Hepatic stellate cell (primary cell): ENCODE data around the gene NUDT4.

Source experiments
- DNase-seq: peaks from one replicate; pipeline ENCODE4 v3.0.0; 2011; ENCODE audit warnings: low spot score

NUDT4 gene

GRCh38 chr12:93377252-93378195 is at the start of gene NUDT4:
TSS of gene NUDT4 (plus strand) at chr12:93377925. CDS start at chr12:93378323, 398 bp downstream.
- DNase-seq = peak; percentile 98

DNA sequence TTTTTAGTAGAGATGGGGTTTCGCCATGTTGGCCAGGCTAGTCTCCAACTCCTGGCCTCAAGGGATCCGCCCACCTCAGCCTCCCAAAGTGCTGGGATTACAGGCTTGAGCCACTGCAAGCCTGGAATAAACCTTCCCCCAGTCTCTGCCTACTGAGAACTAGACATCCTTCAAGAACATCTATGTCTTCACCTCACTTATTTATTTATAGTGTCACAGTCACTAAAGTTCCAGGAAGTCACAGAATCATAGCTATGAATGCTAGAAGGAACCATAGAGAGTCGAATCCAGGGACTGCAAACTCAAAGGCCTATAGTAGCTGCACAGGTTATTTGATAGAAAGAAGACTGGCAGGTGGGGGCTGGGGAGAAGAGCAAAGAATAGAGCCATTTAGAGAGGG is 44.7 kb upstream of the NUDT4 start:
- no peak for DNase-seq

GRCh38 chr12:93333828-93334227 is 43.9 kb upstream of the NUDT4 start:
- no peak for DNase-seq

DNA sequence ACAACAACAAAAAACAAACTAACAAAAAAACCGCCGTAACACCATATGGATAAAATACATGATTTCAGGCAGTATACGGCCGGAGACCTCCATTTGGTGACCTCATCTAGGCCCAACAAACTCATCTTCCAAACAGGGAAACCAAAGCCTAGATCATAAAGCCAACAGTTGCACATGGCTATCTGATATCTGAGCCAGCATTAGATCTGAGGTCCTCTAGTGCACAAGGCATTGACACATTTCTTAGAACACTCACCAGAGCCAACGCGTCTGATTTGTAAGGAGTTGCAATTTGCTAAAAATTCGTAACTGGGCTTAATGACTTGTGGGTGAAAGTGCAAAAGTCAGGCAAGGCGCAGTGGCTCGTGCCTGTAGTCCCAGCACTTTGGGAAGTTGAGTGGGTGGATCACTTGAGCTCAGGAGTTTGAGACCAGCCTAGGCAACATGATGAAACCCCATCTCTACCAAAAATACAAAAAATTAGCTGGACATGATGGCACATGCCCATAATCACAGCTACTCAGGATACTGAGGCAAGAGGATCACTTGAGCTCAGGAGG is 42.0 kb upstream of the NUDT4 start:
- DNase-seq = no peak

- DNase-seq = peak; percentile 18
These were observed 41.4 kb upstream of the NUDT4 start for GRCh38 chr12:93336291-93336741.

DNA sequence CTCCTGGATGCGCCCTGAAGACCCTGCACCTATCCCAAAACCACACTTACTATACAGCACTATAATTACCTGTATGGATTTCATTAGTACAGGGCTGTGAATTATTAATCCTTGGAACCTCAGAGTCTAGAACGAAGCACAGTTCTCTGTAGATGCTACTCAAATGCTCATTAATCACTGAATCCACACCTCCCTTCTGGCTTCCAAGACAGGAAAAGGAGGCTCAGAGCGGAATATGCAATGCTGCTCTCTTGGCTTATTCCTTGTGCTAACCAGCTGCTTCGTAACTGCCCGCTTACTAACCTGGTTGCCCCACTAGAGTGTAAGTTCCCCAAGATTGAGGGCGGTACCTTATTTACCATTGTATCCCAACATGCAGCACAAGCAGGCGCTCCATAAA is 39.1 kb upstream of the NUDT4 start:
- no peak for DNase-seq

- no peak for DNase-seq
These were observed 38.0 kb upstream of the NUDT4 start for GRCh38 chr12:93339695-93340094.

DNA sequence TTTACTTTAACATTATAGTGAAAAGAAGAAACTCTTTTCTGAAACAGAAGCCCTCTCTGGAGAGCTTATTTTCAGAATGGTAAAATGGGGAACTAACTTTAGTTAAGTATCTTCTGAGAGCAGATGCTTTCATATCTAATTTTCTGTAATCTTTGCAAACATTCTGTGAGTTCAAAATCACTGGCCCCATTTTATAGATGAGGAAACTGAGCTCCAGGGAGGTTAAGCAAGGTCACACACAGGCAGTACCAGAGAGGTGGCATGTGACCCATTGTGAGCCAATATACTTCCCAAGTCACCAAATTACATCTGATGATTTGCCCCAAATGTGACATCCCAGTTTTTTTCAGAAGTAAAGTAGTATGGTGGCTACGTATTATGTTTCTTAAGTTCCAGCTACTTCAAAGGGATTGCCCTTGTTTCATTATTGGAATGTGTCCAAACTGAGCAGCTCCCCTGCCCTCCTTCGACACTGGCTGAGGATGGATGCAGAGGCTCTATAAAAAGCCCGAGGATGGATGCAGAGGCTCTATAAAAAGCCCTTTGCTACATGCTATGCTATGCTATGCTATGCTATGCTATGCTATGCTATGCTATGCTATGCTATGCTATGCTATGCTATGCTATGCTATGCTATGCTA is 36.2 kb upstream of the NUDT4 start:
- DNase-seq = no peak

DNA sequence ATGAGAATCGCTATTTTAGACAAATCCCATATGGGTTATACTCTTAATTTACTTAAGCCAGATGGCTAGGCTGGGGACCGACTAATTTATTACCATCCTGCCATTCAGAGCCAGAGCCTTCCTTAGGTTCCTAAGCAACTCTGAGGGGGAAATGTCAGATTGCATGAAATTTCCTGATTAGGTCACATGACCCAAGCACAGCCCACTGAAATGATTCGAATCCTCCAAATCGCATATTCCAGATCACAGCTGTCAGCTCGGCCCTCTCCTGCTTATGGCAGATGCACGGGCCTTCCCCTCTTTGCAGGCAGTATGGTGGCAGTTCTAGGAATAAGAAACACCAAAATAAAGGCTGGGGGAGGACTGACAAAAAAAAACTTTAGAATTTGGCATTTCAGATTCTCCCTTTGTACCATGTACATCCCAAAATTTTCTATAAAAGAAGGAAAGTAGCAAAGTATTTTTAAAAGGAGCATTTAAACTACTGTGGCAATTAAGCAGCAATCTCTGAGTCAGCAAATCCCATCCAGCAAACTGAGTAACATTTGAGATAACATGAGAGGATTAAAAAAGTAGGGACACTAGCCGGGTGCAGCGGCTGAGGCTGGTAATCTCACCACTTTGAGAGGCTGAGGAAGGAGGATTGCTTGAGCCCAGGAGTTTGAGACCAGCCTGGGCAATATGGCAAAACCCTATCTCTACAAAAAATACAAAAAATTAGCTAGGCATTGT is 30.5 kb upstream of the NUDT4 start:
- no peak for DNase-seq

GRCh38 chr12:93348575-93349435 is 28.9 kb upstream of the NUDT4 start:
- DNase-seq = no peak

DNA sequence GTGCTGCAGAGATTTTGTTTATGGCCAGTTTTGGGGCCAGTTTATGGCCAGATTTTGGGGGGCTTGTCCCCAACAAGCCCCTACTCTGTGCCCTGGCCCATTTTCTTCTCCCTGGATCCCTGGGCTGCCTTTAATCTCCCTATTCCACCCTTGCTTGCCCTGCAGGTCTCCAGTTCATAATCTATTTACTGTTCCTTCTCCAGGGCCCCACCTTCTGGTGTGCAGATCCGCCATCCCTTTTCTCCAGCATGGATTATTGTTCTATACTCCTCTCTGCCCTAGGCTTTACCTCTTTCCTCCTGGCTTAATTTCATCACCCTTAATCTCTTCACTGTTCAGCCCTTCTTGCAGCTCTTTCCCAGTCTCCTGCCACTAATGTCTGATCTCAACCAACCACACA is 26.0 kb upstream of the NUDT4 start:
- DNase-seq = no peak

DNA sequence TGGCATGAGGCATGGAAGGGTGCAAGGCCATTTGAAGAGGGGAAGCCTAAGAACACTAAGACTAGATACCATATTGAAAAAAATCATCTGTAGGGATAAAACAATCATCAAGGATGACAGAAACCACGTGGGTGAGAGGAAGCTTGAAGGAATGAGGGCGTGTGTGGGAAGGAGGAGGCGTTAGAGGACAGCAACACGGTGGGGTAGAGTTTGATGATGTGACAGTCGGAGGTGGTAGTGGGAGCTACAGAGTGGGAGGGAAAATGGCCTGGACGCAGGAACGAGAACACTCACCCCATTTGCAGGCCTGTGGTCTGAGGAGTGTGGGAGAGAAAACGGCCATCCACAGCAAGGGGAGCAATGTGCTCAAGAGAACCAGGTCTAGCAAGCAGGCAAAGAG is 25.4 kb upstream of the NUDT4 start:
- no peak for DNase-seq

DNA sequence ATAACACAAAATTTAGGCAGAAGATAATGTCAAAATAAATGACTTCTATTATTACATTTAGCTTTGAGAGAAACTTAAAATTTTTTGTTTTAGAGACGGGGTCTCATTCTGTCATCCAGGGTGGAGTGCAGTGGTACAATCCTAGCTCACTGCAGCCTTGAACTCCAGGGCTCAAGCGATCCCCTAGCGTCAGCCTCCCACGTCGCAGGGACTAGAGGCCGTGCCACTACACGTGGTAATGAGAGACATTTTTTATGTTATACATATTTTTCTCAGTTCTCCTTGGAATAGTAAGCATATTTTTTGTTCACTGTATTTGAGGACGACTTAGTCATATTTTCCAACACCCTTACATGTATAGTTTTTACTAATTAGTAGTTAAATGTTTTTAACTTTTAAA is 21.5 kb upstream of the NUDT4 start:
- DNase-seq = no peak

GRCh38 chr12:93358058-93358457 is 19.7 kb upstream of the NUDT4 start:
- DNase-seq = no peak

GRCh38 chr12:93358821-93359220 is 18.9 kb upstream of the NUDT4 start:
- DNase-seq = peak; percentile 42

DNA sequence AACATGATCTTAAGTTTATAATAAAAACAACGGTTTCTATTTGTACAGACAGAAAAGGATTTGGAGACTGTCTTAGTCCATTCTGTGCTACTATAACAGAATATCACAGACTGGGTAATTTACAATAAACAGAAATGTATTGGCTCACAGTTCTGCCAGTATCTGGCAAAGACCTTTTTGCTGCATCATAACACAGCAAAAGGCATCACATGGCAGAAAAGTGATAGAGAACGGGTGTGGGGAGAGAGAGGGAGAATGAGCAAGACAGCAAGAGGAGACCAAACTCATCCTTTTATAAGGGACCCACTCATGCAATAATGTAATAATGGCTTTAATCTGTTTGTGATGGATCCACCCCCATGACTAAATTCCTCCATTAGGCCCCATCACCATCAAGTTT is 17.0 kb upstream of the NUDT4 start:
- DNase-seq = no peak

DNA sequence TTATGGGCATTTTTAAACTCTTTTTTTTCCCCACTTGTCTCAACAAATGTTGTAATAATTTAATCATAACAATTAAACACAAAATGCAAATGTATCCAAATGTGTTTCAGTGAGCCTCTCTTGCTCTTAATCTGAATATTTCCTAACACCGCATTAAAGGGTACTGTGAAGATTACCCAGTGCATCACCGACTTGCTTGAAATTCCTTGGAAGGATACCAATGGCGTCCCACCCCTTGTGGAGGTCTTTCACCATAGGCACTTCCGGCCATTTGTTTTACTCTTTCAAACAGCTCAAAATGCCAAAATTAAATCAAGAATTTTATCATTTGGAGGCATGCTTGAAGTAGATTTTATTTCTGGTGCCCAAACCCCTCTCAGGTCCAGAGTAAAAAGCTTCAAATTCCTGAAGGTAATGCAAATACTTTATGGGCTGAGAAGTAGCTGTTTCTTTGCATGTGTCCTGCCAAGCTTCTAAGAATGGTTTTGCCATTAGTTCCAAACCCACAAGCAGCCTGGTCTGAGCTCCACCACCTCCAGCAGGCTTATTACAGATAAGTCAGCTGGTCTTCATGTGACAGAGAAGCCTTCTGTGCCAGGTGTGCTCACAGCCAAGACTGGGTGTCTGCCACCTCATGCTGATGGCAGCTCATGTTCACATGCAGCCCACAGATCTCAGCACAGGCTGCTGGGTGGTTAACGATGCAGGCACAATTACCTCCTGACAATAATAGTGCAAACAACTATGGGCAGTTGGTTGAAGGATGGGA is 16.4 kb upstream of the NUDT4 start:
- no peak for DNase-seq

GRCh38 chr12:93363841-93364297 is 13.9 kb upstream of the NUDT4 start:
- no peak for DNase-seq

- DNase-seq = no peak
These were observed 11.9 kb upstream of the NUDT4 start for GRCh38 chr12:93365616-93366405.

- DNase-seq = no peak
These were observed 11.3 kb upstream of the NUDT4 start for GRCh38 chr12:93366422-93366821.
